UCSD-AML1 (cell line): ENCODE measurements around the gene SUGCT.
"Not testable (repeated sequence)": the region's sequence is repeated elsewhere in the genome, so short reads cannot be mapped to it uniquely, and the experiment has no call there.

Experiments
- DNase-seq: peaks from one replicate; lab custom pipeline; 2025; ENCODE audit not compliant: unreplicated experiment; lab: John Stamatoyannopoulos, UW

SUGCT gene

GRCh38 chr7:40138973-40139372 is 4.2 kb downstream of the SUGCT start:
- no peak for DNase-seq

GRCh38 chr7:40139891-40140290 is 5.1 kb downstream of the SUGCT start:
- not testable (repeated sequence) for DNase-seq

DNA sequence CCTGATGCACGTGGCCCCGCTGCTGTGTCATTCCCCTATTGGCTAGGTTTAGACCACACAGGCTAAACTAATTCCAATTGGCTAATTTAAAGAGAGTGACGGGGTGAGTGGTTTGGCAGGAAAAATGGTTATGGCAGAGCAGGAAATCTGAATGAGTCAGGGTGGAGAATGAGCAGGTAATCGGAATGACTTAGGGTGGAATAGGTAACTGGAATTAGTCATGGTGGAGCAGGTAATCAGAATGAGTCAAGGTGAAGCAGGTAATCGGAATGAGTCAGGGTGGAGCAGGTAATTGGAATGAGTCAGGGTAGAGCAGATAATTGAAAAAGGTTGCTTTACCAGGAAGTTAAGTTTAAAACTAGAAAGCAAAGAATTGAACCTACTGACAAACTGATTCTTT is 7.1 kb downstream of the SUGCT start:
- DNase-seq, result not testable (repeated sequence)

- not testable (repeated sequence) for DNase-seq
Observed at GRCh38 chr7:40145596-40146130, 10.9 kb downstream of the SUGCT start.

DNA sequence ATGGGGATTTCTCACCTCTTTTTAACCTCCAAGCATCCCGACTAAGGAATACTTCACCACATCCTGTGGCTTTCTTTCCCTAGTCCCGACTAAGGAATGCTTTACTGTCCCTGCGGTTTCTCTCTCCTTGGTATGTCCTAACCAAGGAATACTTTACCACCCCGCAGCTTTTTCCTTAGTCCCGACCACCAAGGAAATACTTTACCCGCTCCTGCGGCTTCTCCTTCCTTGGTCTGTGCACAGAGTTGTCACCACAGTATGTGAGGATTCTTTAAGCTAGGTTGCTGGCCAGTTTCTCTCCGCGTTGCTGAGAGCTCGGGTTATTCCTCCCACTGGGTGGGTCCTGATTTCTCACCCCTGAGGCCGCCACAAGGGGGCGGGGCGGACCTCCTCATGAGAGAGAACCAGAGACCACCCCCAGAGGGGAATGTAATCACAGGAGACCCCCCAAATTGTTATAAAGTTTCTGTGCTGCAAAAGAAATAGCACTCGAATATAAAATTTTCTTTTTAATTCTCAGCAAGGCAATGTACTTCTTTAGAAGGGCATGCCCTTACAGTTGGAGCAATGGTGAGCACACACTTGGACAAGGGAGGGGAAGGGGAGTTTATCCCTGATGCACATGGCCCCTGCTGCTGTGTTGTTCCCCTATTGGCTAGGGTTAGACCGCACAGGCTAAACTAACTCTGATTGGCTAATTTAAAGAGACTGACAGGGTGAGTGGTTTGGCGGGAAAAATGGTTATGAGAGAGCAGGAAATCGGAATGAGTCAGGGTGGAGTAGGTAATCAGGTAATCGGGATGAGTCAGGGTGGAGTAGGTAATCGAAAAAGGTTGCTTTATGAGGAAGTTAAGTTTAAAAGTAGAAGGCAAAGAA is 12.8 kb downstream of the SUGCT start:
- no peak for DNase-seq

DNA sequence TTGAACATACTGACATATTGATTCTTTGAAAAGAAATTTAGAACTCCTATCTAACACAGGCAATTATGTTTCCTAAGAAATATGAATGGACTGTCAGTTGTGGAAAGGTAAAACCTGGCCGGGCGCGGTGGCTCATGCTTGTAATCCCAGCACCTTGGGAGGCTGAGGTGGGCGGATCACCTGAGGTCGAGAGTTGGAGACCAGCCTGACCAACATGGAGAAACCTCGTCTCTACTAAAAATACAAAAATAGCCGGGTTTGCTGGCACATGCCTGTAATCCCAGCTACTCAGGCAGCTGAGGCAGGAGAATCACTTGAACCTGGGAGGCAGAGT is 13.4 kb downstream of the SUGCT start:
- not testable (repeated sequence) for DNase-seq

DNA sequence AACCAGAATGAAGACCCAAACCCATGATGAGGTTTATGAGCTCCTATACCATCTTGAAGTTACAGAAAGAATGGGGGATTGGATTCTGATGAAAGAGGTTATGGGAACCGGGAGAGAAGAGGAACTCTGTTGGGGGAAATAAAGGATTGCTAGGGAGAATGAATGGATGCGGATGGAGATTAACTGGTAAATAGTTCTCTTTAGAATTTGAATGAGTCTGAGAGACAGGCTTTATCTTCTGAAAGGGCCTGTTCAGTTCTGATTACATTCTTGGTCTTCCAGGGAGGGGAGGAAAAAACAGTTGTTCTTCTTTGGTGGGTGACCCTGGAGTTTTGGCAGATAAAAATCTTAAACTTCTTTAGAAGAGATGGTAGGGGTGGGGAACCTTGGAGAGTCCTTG is 13.9 kb downstream of the SUGCT start:
- no peak for DNase-seq

GRCh38 chr7:40151504-40151903 is 16.7 kb downstream of the SUGCT start:
- DNase-seq, result no peak

GRCh38 chr7:40156988-40157387 is 22.2 kb downstream of the SUGCT start:
- no peak for DNase-seq

DNA sequence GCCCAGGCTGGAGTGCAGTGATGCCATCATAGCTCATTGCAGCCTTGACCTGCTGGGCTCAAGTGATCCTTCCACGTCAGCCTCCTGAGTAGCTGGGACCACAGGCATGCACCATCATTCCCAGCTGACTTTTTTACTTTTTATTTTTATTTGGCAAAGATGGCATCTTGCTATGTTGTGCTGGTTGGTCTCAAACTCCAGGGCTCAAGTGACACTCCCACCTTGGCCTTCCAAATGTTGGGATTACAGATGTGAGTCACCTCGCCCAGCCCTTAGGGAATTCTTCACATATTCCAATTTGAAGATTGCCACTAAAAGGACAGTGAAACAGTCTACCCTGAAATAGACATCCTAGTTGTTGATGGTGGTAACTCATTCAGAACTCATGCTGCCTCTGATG is 27.7 kb downstream of the SUGCT start:
- no peak for DNase-seq

DNA sequence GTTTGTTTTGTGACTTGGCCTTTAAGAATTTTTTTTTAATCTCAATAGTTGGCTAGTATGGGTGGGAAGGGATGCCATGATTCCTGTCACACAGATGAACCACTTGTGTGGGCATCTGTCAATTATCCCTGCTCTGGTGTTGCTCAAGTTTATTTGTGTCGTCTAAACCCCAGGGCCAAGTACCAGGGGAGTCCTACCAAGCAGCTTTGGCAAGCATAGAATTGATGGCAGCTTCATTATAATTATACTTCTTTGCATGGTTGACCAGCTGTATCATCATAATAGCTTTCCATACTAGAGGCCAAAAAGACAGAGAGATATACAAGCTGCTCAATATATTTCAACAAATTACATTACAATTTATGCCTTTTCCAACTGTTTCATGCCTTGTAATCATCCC is 30.4 kb downstream of the SUGCT start:
- DNase-seq, result no peak

DNA sequence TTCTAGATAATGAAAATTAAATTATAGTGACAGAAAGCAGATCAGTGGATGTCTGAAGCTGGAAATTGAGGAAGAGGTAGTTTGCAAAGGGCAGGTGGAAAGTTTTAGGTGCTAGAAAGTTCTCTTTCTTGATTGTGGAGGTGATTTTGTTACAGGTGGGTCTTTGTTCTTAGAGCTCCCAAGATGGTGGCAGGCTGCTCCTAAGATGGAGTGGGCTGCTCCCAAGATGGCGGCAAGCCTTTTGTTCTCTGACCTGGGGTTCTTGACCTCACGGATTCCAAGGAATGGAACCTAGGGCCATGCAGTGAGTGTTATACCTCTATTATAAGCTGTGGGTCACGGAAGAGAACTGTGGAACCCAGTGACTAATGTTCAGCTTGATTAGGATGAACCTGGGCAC is 32.5 kb downstream of the SUGCT start:
- DNase-seq, result no peak

DNA sequence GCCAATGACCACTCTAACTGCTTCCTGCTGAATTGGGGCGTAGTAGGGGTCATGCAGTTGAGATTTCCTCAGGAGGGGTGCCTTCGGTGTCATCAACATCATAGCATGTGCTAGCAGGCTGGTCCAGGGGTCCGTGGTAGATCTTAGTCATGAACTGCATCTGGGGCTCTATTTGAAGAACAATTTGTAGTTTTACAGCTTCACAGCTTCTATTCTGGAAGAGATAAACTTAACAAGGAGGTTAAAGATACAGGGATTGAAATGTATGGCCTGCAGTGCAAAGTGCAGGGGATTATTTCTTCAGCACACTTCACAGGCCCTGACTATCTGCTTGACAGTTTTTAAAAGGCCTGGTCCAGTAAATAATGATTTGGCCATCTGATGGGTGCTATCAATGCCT is 33.5 kb downstream of the SUGCT start:
- DNase-seq, result not testable (repeated sequence)

GRCh38 chr7:40173121-40173520 is 38.3 kb downstream of the SUGCT start:
- not testable (repeated sequence) for DNase-seq

- DNase-seq, result not testable (repeated sequence)
Observed at GRCh38 chr7:40175256-40175655, 40.5 kb downstream of the SUGCT start.

GRCh38 chr7:40175725-40176510 is 41.1 kb downstream of the SUGCT start:
- no peak for DNase-seq

DNA sequence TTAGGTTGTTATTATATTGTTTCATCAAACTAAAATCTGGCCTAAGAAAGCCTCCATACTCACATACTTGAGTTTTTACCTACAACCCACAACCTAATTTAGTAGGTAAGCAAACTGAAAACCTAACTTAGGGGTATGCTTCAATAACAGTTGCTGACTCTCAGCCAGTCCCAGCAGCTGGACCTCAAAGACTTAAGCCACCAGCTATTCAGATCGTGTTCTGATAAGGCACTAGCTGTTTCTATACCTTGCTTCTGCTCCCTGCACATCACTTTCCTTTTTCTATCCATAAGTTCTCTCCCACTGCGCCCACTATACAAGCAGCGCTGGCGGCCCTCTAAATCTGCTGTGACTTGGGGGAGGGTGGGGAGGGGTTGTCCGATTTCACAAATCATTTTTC is 42.3 kb downstream of the SUGCT start:
- DNase-seq, result no peak

- no peak for DNase-seq
Observed at GRCh38 chr7:40182452-40182851, 47.6 kb downstream of the SUGCT start.

DNA sequence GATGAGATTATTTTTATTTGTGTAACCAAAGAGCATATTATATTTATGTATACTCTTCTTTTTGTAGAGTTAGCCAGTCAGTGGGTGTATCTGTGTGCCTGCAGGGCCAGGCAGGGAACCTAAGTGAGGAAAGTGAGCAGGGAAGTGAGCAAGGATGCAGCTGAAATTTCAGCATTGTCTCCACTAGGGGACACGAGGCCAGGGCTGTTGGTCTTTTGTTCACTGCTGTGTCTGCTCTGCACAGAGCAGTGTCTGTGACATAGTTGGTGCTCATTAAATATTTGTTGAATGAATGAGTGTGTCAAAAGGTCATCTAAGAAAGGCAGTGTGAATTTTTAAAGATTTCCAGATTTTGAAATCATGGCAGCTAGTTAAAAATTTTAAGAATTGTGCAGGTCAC is 51.8 kb downstream of the SUGCT start:
- no peak for DNase-seq

DNA sequence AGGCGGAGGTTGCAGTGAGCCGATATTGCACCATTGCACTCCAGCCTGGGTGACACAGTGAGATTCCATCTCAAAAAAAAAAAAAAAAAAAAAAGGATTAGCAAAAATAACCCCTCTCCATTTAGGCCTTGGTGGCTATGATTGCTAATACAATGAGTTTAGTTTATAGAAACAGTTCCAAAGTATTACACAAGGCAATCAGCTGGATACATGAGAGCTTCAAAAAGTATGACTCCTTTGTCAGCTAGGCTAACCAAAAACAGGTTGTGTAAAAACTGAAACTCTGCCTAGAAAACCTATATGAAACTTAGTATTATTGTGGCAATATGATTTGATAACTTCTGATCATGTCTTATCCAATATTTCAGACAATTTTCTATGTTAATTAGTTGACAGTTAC is 57.2 kb downstream of the SUGCT start:
- no peak for DNase-seq

- DNase-seq, result no peak
Observed at GRCh38 chr7:40194745-40195144, 59.9 kb downstream of the SUGCT start.

- no peak for DNase-seq
Observed at GRCh38 chr7:40197527-40197926, 62.7 kb downstream of the SUGCT start.
